ENCODE results near the gene TLCD3B.
A peak's percentile ranks its signal among the peaks of the same experiment; 100 is the strongest.

TLCD3B gene

DNA sequence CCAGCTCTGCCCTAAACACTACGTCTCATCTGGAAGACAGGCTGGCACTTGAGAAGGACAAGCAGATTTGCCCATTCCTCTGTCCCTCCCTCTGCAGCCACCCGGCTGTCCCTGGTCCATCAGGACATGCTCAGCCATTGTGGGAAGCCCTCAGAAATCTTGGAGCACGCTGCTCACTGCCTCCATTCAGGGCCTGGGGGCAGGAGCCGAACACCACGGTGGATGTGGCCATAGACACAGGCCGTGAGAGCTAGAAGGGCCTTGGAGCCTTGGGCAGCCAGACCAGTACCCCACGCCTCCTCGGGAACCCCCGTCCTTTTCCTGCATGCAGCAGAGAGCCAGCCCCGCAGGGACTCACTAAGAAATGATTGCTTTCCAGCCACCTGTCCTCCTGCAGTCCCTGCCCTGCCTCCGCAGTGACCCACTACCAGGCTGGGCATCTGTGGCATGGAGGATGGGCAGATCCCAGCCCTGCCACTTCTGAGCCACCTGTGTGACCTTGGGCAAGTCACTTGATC is 23.6 kb downstream of the TLCD3B start:
- POLR2A ChIA-PET: interaction anchor here (1.0 to 1.6 kb wide), 3 partner anchors 12 to 192 kb away, joined by 3 to 4 read pairs (median 3); partner anchors contain the start of genes HIRIP3, INO80E and PAGR1
- CTCF ChIA-PET: interaction anchor here (1.0 kb wide), 1 partner anchor 159 kb away, joined by 4 read pairs; no protein-coding TSS in a partner anchor
- TF ChIP-seq TARDBP (IDR thresholded peaks at IDR 0.05): no peak
- no peak for TF ChIP-seq FOXA1 (IDR thresholded peaks at IDR 0.05)
- TF ChIP-seq ARNT (IDR thresholded peaks at IDR 0.05): no peak
- TF ChIP-seq ZNF384 (IDR thresholded peaks at IDR 0.05): no peak
- no peak for TF ChIP-seq SUZ12 (IDR thresholded peaks at IDR 0.05)
- no peak for TF ChIP-seq NFRKB (IDR thresholded peaks at IDR 0.05)
- no peak for TF ChIP-seq LEF1 (IDR thresholded peaks at IDR 0.05; ENCODE audit: borderline replicate concordance)
- no peak for TF ChIP-seq CTBP1 (IDR thresholded peaks at IDR 0.05; ENCODE audit: borderline replicate concordance)
- no peak for TF ChIP-seq ELF4 (IDR thresholded peaks at IDR 0.05)
- TF ChIP-seq L3MBTL2 (conservative IDR thresholded peaks at IDR 0.05): no peak
- TF ChIP-seq SP1 (IDR thresholded peaks at IDR 0.05): no peak
- TF ChIP-seq FOXK2 (IDR thresholded peaks at IDR 0.05): no peak
- TF ChIP-seq BHLHE40 (IDR thresholded peaks at IDR 0.05; ENCODE audit: borderline replicate concordance): no peak
- TF ChIP-seq HDGF (IDR thresholded peaks at IDR 0.05; ENCODE audit: borderline replicate concordance): no peak
- TF ChIP-seq, protein P1, sequence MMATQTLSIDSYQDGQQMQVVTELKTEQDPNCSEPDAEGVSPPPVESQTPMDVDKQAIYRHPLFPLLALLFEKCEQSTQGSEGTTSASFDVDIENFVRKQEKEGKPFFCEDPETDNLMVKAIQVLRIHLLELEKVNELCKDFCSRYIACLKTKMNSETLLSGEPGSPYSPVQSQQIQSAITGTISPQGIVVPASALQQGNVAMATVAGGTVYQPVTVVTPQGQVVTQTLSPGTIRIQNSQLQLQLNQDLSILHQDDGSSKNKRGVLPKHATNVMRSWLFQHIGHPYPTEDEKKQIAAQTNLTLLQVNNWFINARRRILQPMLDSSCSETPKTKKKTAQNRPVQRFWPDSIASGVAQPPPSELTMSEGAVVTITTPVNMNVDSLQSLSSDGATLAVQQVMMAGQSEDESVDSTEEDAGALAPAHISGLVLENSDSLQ (IDR thresholded peaks at IDR 0.05): no peak
- TF ChIP-seq FOXM1 (IDR thresholded peaks at IDR 0.05; ENCODE audit: borderline replicate concordance): no peak
- no peak for DNase-seq (ENCODE audit: extremely low spot score)

DNA sequence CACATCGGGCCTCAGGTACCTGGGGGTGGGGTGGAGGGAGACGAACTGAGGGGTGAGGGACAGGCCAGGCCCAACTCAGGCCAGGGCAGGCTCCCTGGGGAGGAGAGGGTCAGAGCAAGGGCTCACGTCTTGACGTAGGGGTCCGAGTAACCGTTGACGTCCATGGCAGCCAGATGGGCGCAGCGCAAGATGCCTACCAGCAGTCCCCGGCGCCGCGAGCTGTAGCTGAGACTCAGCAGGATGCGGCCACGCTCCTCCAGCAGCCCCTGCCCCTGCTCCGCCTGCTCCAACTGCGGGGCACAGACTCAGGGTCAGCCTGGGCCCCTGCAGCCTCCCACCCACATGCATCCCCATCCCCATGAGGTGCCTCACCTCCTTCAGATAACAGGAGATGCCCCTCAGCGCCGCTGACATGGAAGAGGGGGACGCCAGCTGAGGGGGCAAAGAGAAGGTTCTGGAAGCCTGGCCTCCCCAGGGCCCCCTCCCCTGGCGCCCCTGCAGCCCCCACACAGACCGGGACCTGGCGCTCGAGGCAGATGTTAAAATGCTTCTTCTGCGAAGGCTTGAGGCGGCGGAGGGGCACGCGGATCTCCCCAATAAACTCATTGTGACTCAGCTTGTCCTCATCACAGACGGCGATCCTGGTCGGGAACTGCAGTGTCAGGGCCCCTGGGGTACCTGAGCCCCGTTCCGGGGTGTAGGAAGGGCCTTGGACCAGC is 24.3 kb downstream of the TLCD3B start:
- TF ChIP-seq SP1 (IDR thresholded peaks at IDR 0.05) (no peak), ARNT (IDR thresholded peaks at IDR 0.05) (no peak), NFRKB (IDR thresholded peaks at IDR 0.05) (no peak), TARDBP (IDR thresholded peaks at IDR 0.05) (no peak), FOXA1 (IDR thresholded peaks at IDR 0.05) (no peak), BHLHE40 (IDR thresholded peaks at IDR 0.05; ENCODE audit: borderline replicate concordance) (no peak), L3MBTL2 (conservative IDR thresholded peaks at IDR 0.05) (no peak), FOXM1 (IDR thresholded peaks at IDR 0.05; ENCODE audit: borderline replicate concordance) (no peak), SUZ12 (IDR thresholded peaks at IDR 0.05) (no peak), ZNF384 (IDR thresholded peaks at IDR 0.05) (no peak)
- TF ChIP-seq, protein P1 (IDR thresholded peaks at IDR 0.05): no peak
- POLR2A ChIA-PET: interaction anchor here (1.3 to 1.6 kb wide), 2 partner anchors 14 to 21 kb away, joined by 3 to 4 read pairs; no protein-coding TSS in a partner anchor
- DNase-seq (ENCODE audit: extremely low spot score): no peak
- CTCF ChIA-PET: interaction anchor here (1.0 kb wide), 1 partner anchor 158 kb away, joined by 4 read pairs; no protein-coding TSS in a partner anchor

DNA sequence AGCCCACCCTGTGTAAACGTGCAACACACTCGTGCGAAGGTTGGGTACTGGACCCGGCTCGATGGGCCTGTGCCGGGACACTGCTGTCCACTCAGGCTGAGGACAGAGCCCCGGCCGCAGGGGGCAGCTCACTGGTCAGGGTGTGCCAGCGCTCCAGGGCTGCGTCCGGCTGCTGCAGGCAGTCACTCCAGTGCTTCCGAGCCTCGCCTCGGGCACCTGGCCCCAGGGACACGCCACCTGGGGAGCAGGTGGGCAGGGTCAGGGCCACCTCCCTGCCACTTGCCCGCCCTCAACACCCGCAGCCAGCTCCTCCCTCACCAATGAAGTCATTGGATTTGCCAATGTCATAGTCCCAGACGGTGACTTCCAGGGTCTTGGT is 25.0 kb downstream of the TLCD3B start:
- ChIA-PET CTCF (interaction anchor here (0.5 to 0.6 kb wide), 3 partner anchors 14 to 172 kb away, joined by 3 to 4 read pairs (median 4); no protein-coding TSS in a partner anchor), POLR2A (interaction anchor here (1.3 to 3.5 kb wide), 3 partner anchors 12 to 80 kb away, joined by 3 to 18 read pairs (median 9); partner anchors contain the start of genes HIRIP3 and KCTD13)
- TF ChIP-seq LEF1 (IDR thresholded peaks at IDR 0.05; ENCODE audit: borderline replicate concordance): no peak
- no peak for DNase-seq (ENCODE audit: extremely low spot score)

DNA sequence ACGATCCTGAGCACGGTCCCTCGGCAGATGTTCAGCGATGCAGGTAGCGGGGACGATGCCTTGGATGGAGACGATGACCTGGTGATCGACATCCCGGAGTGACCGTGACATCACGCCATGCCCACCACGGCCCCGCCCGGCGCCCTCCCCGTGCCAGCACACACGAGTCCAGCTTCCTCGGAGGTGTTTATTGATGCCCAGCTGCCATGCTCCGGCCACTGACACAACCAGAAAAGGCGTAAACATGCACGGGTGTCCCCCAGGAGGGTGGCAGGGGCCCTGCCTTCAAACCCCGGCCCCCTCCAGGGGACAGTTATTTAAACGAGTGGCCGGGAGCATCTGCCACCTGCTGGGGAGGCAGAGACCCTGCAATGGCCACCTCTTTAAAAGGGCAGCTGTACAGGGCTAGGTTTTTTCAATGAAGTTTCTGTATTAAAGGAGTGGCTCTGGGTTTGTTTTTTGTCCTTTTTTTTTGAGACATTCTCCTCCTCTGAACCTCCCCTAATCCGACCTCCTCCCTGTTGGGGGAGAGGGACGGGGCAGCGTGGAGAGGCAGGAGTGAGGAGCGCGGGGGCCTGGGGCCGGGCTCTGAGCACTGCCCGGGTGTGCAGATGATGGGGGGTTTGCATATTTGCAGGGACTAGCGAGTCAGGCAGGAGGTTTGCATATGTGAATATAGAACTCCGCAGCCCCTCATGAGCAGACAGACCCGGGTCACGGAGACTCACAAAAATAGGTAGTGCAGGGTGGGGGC is 25.6 kb downstream of the TLCD3B start:
- ChIA-PET CTCF (interaction anchor here (0.5 to 0.6 kb wide), 3 partner anchors 14 to 171 kb away, joined by 3 to 4 read pairs (median 4); no protein-coding TSS in a partner anchor), POLR2A (interaction anchor here (1.3 to 3.5 kb wide), 4 partner anchors 11 to 198 kb away, joined by 3 to 18 read pairs (median 6); partner anchors contain the start of genes HIRIP3 and KCTD13)
- peak; percentile 79 for DNase-seq (ENCODE audit: extremely low spot score)
- TF ChIP-seq L3MBTL2 (conservative IDR thresholded peaks at IDR 0.05) (no peak), SUZ12 (IDR thresholded peaks at IDR 0.05) (no peak), HDGF (IDR thresholded peaks at IDR 0.05; ENCODE audit: borderline replicate concordance) (0 out of 2 replicates have a peak, but pooled peaks have one; percentile 82), ARNT (IDR thresholded peaks at IDR 0.05) (no peak), FOXA1 (IDR thresholded peaks at IDR 0.05) (no peak), CTBP1 (IDR thresholded peaks at IDR 0.05; ENCODE audit: borderline replicate concordance) (no peak)

DNA sequence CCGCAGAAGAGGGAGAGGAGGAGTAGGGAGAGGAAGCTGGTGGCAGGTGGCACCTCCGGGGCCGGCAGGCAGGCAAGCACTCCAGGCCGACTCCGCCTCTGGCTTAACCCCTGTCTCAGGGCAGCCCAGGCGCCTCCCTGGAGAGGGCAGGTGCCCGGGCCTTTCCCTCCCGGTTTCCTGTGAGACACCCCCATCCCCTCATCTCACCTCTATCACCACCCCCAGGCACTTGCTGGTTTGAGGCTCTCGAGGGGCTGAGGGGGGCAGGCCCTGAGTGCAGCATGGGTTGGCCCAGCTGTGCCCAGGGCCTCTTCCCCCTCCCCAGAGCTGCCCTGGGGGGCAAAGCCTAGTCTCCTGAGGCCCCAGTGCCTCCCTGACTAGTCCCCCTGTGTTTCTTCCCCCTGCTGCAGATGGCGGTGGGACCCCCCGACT is 26.2 kb downstream of the TLCD3B start:
- ChIA-PET CTCF (interaction anchor here (0.7 kb wide), 1 partner anchor 193 kb away, joined by 3 read pairs; no protein-coding TSS in a partner anchor), POLR2A (interaction anchor here (1.3 to 3.5 kb wide), 3 partner anchors 11 to 197 kb away, joined by 3 to 18 read pairs (median 9); partner anchors contain the start of genes HIRIP3 and KCTD13)
- no peak for DNase-seq (ENCODE audit: extremely low spot score)
- TF ChIP-seq HDGF (IDR thresholded peaks at IDR 0.05; ENCODE audit: borderline replicate concordance): 0 out of 2 replicates have a peak, but pooled peaks have one; percentile 59
- no peak for TF ChIP-seq L3MBTL2 (conservative IDR thresholded peaks at IDR 0.05)
- no peak for TF ChIP-seq ZNF384 (IDR thresholded peaks at IDR 0.05)
- no peak for TF ChIP-seq SP1 (IDR thresholded peaks at IDR 0.05)
- no peak for TF ChIP-seq FOXK2 (IDR thresholded peaks at IDR 0.05)
- no peak for TF ChIP-seq LEF1 (IDR thresholded peaks at IDR 0.05; ENCODE audit: borderline replicate concordance)
- TF ChIP-seq SUZ12 (IDR thresholded peaks at IDR 0.05): no peak

DNA sequence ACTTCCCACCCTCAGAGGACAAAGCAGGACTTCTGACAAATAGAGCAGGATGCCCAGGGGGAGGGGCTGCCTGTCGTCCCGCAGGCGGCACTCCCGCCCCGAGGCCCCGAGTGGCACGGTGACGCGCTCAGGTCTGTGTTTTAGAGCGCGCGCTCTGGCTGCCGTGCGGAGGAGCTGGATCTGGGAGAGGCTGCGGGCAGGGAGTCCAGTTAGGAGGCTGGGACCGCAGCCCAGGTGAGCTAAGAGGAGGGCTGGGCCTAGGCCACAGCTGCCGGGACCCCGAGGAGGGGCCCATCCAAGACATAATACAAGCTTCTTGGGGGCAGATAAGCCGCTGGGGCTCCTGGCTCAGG is 26.7 kb downstream of the TLCD3B start:
- CTCF ChIA-PET: interaction anchor here (0.6 to 0.7 kb wide), 2 partner anchors 9 to 193 kb away, joined by 3 read pairs; partner anchors contain the start of gene HIRIP3
- POLR2A ChIA-PET: interaction anchor here (1.3 to 3.5 kb wide), 3 partner anchors 10 to 197 kb away, joined by 3 to 18 read pairs (median 9); partner anchors contain the start of genes HIRIP3 and KCTD13
- TF ChIP-seq BHLHE40 (IDR thresholded peaks at IDR 0.05; ENCODE audit: borderline replicate concordance) (no peak), FOXA1 (IDR thresholded peaks at IDR 0.05) (no peak), CTBP1 (IDR thresholded peaks at IDR 0.05; ENCODE audit: borderline replicate concordance) (no peak), L3MBTL2 (conservative IDR thresholded peaks at IDR 0.05) (no peak), LEF1 (IDR thresholded peaks at IDR 0.05; ENCODE audit: borderline replicate concordance) (no peak), NFRKB (IDR thresholded peaks at IDR 0.05) (no peak), ARNT (IDR thresholded peaks at IDR 0.05) (no peak), FOXM1 (IDR thresholded peaks at IDR 0.05; ENCODE audit: borderline replicate concordance) (no peak), TARDBP (IDR thresholded peaks at IDR 0.05) (no peak), ELF4 (IDR thresholded peaks at IDR 0.05) (no peak), ZNF384 (IDR thresholded peaks at IDR 0.05) (no peak), SP1 (IDR thresholded peaks at IDR 0.05) (no peak), HDGF (IDR thresholded peaks at IDR 0.05; ENCODE audit: borderline replicate concordance) (no peak), FOXK2 (IDR thresholded peaks at IDR 0.05) (no peak), SUZ12 (IDR thresholded peaks at IDR 0.05) (no peak)
- TF ChIP-seq, protein P1 (IDR thresholded peaks at IDR 0.05): no peak
- DNase-seq (ENCODE audit: extremely low spot score): no peak

All from HEK293T (cell line).